Activated effector memory CD4-positive, alpha-beta T cell treated with anti-CD3 and anti-CD28 coated beads, Interleukin-2, amount 50 U/mL, for 16 hours (primary cell): Measurements from ENCODE around the gene SMPD3.

Source experiments
- DNase-seq: peaks from one replicate; pipeline ENCODE4 v3.0.0-alpha.2; 2020

Gene SMPD3

DNA sequence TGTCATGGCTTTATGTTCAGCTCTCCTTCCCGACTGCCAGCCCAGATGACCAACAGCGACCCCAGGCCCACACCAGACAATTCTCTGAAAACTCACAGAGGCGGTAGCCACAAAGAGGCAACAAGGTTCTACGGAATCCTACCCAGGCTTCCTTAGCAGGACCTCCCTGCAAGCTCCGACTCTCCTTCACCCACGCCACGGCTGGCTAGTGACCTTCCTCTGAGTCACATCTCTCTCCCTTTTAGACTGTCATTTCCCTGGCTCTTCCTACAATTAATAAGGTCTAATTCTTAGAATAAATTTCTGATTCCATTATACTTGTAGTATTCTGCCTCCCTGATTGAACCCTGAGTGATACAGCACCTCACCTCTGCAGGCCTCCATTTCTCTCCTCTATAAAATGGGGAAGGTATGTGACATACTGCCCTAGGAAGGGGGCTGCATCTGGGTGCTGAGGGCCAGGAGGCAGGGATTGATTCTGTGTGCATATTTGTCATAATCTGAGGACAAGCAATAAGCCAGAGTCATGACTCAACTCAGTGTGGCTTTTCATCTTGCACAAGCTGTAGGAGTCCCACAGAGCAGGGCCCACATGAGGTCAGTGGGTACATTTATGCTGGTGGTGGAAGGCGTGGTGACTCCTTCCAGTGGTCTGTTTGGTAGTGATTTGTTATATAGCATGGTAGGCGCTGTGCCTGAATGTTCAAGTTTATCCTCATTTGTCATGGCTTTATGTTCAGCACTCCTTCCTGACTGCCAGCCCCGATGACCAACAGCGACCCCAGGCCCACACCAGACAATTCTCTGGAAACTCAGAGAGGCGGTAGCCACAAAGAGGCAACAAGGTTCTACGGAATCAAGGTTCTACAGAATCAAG, 46.2 kb downstream of the SMPD3 start:
- peak; percentile 50 for DNase-seq

DNA sequence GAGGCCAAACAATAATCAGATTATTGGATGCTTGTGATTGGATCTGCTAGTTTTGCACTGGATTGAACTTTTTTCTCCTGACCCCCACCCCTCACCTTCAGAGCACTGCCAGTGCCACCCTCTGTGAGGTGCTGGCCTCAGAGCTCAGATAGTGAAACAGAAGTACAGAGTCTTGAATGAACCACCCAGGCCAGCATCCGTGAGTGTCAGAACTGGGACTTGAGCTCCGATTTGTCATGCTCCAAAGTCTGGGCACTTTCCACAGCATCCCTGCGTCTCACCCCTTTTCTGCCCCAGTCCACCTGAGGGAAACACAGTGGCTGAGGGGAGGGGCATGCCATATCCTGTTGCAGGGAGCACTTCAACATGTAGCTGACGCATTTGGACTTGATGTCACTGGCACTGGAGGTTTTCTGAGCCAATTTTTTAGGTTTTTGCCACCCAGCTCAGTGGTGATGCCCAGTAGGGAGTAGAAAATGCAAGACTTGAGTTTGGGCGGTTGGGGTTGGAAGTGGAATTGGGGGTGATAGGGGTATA, 47.3 kb downstream of the SMPD3 start:
- DNase-seq = peak; percentile 41

DNA sequence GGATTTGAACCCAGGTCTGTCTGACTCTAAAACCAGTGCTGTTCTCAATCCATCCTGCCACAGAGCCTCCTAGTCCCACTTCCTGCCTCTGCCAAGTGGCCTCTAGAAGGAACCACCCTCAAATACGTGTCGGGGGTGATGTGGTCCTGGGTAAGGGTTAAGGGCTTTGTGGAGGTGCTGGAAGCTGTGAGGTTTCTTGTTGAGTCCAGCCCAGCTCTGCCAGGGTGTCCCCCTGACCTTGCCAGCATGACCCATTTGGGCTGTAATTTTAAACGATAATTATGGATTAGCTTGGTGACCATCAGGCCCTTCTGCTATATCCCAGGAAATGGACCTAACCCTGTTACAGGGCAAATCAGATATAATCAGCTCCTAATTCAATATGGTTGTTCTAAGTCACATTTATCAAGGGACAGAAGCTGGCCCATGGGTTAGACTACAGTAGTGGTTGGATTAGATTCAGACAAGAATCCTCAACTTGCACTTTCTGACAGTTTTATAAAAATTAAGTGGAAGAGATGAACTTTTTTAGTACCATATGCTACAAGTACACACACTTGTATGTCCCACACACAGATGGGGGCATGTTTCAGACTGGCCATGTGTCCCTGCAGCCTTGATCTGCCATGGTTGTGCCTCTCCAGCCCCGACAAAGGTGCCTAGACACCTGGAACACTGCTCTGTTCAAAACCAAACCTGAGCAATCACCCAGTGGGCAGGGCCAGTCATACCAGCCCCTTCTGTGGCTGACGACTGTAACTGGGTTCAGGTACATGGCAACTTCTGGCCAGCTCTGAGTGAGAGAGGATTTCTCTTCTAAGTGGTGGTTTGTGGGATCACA, 48.0 kb downstream of the SMPD3 start:
- DNase-seq = peak; percentile 61

DNA sequence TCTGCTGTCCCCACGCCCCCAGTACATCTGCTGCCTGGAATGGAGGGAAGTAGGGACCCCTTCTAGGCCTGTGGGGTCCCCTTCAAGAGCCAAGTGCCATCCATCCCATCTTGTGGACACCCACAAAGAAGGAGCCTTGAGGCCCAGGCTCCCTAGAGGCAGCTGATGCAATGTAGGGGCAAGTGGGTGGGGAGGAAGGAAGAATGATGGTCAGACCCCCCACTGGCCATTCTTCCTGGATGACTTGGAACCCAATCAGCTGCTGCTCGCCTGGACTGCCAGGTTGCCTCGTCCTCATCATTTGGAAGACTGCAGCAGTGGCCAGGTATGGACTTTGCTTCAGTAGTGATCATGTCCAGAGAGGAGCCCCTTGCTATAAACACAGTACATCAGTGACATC, 48.9 kb downstream of the SMPD3 start:
- peak; percentile 57 for DNase-seq

DNA sequence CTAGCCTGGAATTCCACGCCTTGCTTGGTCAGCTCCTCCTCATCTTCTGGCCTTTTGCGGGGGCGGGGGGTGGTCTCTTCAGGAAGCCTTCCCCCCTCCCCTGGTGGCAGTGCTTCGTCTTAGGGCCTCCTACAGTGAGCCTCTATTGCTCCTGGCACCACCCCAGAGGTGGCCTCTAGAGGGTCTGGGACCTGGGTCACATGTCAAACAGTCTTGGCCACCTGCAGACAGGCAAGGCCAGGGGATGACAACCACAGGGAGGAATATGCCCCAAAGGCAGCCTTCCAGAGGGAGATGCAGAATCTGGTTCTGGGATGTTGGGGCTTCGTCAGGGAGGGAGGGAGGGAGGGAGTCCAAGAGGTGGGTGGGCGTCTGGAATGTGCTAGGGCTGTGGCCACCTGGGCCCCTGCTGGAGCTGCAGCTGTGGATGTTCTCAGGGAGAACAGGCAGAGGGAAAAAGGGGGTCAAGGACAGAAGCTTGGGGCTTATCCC, 50.6 kb downstream of the SMPD3 start:
- peak; percentile 43 for DNase-seq

DNA sequence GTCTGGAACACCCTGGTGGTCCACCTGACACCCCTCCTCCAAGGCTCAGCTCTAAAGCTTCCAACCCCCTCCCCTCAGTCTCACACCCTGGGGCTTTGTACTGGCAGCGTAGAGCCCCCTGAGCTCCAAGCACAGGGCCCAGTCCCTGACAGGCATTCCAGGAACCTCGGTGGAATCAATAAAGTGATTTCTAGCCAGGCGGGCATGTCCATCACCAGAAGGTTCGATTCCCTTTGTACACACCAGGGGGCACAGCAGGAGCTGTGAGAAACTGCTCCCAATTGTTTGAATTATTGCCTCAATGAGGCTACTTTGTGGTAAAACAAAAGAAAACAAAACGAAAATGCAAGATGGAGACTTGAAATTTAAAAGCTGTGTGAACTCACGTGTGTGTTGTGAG, 51.8 kb downstream of the SMPD3 start:
- peak; percentile 82 for DNase-seq

DNA sequence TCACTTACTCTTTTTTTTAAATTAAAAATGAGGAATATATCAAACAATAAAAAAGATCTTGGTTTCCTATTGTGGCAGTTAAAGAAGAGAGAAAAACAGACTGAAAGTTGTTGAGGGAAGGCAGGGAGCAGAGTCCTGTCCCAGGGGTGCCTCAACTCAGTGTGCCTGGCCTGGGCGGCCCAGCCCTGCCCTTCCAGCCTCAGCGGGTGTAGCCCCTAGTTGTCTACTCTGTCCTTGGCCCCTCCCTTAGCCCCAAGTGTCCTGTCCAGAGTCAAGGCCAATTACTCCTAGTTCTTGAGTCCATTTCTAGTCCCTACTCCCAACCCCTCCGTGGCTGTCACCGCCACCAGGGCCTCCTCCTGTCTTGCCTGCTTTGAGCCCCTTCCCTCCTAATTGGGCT, 52.5 kb downstream of the SMPD3 start:
- peak; percentile 48 for DNase-seq

DNA sequence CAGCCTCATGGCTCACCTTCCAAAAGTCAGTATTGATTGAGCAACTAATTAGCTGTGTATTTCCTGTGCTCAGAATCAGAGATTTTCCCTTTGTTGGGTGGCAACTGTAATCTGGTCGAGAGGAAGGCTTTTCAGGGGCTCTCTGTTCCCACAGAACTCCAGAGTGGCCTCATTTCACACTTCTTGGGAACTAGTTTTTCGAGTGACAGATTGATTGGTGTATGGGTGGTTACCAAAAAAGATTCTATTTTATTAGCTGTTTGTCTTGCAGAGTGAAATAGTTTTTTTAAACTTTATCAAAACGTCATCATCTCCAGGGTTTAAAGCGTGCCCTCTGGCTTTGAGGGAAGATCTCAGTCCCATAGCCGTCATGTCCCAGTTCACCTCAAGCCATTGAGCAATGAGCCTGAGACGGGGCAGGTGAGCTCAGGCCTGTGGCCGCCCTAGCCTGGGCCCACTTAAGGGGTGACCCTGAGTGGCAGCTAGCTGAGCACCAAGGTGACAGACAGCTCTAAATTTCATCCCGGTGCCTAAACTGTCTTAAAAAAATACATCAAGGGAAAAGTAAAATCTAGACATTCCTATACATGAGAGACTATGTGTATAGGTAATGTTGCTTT, 53.0 kb downstream of the SMPD3 start:
- no peak for DNase-seq

DNA sequence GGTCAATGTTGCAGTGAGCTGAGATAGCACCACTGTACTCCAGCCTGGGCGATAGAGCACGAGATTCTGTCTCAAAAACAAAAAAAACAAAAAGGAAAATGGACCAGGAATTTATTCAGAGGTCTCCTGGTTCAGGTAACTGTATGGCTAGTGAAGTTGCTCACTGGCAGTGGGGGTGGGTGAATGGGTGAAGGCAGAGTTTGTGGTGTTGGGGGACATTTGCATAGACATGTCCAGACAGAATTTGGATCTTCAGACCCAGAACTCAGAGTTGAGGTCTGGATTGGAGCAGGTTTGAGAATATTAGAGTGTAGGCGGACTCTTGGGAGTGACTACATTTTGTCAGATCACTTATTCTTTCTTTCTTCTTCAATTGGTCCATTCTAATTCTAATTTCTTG, 55.0 kb downstream of the SMPD3 start:
- DNase-seq = peak; percentile 37

DNA sequence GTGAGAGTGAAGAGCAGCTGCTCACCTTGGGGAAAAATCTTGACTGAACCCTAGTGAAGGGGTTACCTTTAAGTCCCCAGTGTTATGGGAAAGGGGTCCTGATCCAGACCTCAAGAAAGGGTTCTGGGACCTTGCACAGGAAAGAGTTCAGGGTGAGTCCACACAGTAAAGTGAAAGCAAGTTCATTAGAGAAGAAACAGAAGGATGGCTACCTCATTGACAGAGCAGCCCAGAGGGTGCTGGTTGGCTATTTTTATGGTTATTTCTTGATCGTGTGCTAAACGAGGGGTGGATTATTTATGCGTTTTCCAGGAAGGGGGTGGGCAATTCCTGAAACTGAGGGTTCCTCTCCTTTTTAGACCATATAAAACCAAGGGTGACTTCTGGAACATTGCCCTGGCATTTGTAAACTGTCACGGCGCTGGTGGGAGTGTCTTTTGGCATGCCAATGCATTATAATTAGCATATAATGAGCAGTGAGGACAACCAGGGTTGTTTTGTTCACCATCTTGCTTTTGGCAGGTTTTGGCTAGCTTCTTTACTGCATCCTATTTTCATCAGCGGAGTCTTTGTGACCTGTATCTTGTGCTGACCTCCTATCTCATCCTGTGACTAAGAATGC, 58.4 kb downstream of the SMPD3 start:
- DNase-seq = no peak

DNA sequence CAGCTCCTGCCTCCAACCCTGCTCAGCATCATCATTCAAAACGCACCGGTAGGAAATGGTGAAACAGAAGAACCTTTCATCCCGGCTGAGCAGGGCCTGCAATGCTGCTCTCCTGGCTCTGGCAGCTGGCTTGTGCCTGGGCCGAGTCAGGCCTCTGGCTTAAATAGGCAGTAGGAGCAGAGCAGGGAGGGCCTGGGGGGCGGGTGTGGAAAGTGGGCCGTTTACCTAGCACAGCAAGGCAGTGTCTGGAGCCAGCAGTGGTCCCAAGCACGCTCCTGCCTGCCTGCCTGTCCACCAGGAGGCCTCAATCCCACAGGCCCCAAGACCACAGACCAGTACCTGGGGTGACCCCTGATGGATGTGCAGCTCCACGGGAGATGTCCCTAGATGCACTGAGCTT, 59.3 kb downstream of the SMPD3 start:
- peak; percentile 37 for DNase-seq

DNA sequence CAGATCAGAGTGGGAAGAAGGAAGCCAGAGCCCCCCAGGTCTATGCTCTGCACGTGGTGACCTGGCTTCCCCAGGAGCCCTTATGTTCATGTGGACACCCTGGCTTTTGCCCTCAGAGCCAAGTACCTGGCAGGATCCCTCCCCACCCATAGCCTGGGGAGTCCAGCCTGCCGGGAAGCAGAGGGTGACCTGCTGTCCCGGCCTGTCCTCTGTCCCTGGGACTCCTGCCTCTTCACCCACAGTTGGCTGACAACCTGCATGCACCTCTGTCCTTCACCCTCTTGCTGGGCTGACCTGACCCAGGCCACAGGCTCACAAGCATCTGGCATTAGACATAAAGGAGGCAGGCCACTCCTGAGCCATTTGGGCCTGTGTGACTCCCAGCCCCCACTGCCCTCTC, 60.2 kb downstream of the SMPD3 start:
- DNase-seq = no peak

DNA sequence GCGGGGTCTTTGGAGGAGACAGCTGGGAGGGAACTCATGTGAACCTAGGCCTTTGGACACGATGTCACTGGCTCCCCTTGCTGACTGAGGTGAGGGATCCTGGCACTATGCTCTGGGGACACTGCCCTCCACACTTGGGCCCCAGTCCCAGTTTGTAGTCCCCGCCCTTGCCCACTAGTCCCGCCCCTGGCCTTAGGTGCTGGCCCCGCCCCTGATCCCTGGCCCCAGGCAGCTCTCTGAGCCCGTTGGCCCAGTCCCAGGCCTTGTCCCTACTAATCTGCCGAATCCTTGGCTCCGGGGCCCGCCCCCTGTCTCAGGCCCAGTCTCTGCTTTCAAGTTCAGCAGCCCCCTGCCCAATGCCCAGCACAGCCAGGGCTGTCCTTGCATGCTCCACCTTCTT, 61.0 kb downstream of the SMPD3 start:
- DNase-seq = no peak

DNA sequence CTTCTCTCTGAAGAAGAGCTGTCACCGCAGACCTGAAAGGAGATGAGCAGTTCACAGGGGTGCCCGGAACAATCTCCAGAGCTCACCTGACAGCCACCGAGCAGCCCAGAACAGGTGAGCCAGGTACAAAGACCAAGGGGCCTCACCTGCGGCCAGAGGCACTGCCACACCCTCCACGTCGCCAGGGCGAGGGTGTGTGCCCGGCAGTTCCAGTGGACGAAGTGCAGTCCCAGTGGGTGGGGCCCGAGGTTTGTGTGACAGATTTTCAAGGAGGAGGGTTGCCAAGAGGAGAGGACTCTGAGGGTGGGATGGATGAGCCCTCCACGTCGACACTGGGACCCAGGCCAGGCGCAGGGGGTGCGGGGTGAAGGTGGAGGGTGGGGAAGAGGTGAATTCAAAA, 61.7 kb downstream of the SMPD3 start:
- no peak for DNase-seq

DNA sequence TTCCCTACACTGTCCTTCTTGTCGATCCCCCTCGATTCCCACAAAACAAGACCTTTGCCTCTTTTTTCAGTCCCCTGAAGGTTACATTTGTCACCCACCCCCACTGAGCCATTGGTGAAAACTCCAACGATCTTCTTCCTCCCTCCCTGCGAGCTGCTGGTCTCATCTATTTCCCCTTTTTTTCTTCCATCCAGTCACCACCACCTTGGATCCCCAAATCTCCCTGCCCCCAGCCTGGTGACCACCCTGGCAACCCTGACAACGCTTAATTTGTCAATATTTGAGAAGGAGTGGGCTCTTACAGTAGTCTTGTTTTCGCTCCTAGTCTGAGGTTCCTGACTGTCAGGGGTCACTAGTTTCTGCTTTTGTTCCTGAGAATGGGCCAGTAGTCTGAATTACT, 62.9 kb downstream of the SMPD3 start:
- DNase-seq = no peak

DNA sequence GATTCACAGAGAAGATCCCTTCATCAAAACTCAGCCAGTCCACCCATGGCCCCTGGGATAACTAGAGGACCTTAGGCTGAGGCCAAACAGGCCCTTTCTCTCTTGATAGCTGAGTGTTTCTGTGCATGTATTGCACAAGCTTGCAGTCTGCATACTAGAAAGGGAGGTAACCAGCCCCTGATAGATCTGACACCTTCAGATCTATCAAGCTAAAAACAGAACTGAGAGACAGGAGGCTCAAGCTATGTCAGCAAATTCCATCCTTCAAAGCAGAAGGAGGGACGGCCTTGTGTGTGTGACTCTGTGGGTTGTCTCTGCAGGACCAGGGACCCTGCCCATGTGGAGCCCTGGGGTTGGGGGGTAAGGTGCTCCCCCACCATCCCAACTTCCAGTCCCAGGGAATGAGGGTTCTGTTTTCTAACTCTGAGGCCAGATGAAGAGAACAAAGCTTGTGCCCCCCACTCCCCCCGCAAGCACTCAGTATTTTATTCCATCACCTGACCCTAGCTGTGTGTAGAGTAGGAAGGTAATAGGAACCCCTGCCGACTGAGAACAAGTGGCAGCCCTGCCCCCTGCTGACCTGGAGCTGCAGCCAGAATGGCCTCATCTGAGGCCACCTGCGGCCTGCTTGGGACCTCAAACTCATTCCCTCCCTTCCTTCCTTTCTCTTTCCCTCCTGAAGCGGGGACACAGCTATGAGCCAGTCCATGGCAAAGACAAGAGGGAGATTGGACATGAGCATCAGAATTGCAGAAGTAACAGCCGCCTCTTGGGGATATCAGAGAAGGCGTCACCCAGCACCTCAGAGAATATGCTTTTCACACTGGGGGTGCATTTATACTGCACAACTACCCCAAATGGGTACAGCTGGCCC, 63.8 kb downstream of the SMPD3 start:
- DNase-seq = no peak

DNA sequence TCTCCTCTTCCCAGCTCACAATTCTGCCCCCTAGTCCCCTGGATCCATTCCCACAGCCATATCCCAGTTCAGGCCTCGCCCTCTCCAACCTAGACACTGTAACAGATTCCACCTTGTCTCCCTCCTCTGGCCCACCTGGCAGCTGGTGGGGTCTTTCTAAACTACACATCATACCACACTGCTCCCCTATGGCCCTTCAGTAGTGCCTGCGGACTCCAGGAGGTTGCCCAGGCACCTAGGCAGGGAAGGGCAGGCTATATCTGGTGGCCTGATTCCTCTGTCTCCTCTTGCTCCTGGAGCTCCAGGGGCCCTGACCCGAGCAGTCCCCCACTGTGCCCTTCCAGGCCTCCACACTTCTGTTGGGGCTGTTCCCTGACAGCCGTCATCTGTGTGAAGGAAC, 64.5 kb downstream of the SMPD3 start:
- no peak for DNase-seq

DNA sequence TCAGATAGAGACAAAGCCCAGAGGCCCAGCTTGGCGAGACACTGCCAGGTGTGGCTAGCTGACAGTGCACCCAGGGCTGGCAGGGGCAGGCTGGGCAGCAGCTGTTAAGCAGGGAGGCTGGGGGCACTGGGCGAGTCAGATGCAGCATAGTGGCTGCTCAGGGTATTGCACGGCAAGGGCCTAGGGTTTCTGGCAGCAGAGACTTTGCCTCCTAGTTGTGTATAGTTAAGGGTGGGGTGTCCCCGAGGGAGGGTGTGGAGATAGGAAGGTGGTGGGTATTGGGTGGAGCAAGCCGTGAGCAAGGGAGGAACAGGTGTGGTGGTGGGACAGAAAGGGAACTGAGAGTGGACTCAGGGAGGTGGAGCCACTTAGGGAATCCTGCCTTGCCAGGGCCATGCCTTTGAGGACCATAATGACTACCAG, 66.0 kb downstream of the SMPD3 start:
- no peak for DNase-seq

DNA sequence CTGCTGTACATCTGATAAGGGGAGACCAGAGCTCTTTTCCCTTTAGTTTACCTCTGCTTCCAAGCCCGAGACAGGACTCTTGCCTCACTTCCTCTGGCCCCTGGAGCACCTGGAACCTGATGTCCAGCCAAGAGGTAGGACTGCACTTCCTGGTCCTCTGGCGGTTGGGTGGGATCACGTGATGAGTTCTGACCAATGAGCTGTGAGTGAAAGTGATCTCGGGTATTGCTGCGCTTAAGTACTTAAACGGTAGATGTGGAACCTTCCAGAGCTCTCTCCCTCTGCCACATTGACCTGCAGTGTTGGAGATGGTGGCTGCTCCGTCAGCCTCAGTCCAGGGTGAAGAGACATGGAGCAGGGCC, 67.0 kb downstream of the SMPD3 start:
- DNase-seq = no peak

DNA sequence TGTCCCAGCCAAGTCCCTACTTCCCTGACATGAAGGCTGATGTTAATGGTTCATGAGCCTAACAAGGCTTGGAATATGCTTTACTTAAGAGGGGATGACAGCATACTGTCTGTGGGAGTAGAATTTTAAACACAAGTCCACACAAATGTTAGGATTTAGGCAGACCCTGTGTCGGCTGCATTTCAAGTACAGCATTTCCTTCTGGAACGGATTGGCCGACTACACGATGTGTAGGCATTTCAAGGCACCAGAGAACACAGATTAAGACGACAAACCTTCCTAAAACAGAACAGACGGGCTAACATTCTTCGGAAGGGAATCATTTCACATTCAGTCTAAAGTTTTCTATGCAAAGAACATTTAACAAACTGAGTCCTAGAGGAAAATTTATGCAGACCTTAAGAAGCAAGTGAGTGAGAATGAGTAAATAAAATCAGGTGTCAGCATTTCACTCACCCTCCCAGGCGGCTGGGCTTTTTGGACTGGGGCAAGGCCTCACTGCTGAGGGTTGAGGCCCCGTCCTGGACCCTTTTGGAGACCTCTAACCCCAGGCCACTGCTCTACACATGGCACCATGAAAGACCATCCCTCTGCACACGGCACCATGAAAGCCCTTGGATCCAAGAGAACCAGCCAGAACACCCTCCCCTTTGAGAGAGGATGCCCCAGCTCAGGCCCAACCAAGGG, 67.5 kb downstream of the SMPD3 start:
- no peak for DNase-seq

DNA sequence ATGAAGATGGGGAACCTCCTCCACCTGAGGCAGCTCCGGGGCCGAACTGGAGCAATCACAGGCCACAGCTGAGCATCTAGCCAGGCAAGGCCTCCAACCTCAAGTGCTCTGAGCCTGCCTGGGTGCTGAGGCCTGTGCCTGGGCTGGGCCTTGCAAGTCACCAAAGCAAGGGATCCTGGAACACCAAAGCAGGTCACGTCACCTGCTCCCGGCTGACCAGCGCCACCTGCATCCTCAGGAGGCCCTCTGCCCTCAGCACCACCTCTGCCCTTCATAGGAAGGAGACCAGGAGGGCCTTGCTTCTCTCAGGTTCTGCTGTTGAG, 68.0 kb downstream of the SMPD3 start:
- DNase-seq = no peak
